Keratinocyte (primary cell): ENCODE measurements around the gene ACTMAP.

Experiments
- CTCF ChIP-seq, 3 experiments: IDR thresholded peaks in 1 of 3; conservative IDR thresholded peaks in 1 of 3; optimal IDR thresholded peaks in 1 of 3; 2 replicates in 2 of 3; 3 replicates in 1 of 3; pipeline versions ENCODE3 to v1.5.1; 2011; ENCODE audit warnings: low read length in 3 of 3, mild to moderate bottlenecking in 3 of 3, moderate library complexity in 2 of 3, control low read depth in 1 of 3, inconsistent platforms in 1 of 3; ENCODE audit not compliant: insufficient read depth in 2 of 3; ENCODE audit errors: extremely low read depth in 1 of 3
- EZH2 ChIP-seq: IDR thresholded peaks from one replicate; pipeline ENCODE4 v1.6.1; 2012; ENCODE audit warnings: inconsistent platforms, mild to moderate bottlenecking, low read length, moderate library complexity

- TF ChIP-seq CTCF (optimal IDR thresholded peaks at IDR 0.05 in 1 of 3, IDR thresholded peaks at IDR 0.05 in 1 of 3, conservative IDR thresholded peaks at IDR 0.05 in 1 of 3; ENCODE audit: extremely low read depth in 1 of 3, insufficient read depth in 2 of 3, low read length in 3 of 3) (no peak), EZH2 (no peak)
These were observed 47.1 kb upstream of the ACTMAP start for GRCh38 chr19:40797166-40797962.
